K562 (cell line): Measurements from ENCODE around the gene ADAT3. TPM values are rescaled to one million over a fixed set of nuclear protein-coding genes. Genes with fewer than 3 reads are reported as not detected.

Experiments used
- CBX8 ChIP-seq: fragments of 200-600 bp; sonication (generic); IDR thresholded peaks from 2 replicates; pipeline ENCODE4 v1.6.1; 2012; ENCODE audit warnings: borderline replicate concordance, mixed run types, low read depth, mild to moderate bottlenecking, moderate library complexity, mixed read lengths, low read length, control low read depth, inconsistent platforms; ENCODE audit not compliant: poor library complexity, severe bottlenecking; ENCODE audit errors: extremely low read depth
- DDX20 ChIP-seq: fragments of 450-650 bp; IDR thresholded peaks from 2 replicates; pipeline ENCODE4 v1.6.1; 2016; ENCODE audit warnings: missing genetic modification characterization, low read depth, mild to moderate bottlenecking, missing compliant biosample characterization, moderate library complexity
- FOS ChIP-seq: IDR thresholded peaks from 3 replicates; pipeline ENCODE4 v1.6.1; 2011; ENCODE audit not compliant: insufficient read length; ENCODE audit errors: extremely low read depth
- FOXP1 ChIP-seq: sonication (generic); formaldehyde crosslinking; IDR thresholded peaks from 2 replicates; pipeline ENCODE4 v1.8.0; 2022; ENCODE audit warnings: mild to moderate bottlenecking, missing genetic modification reagents
- JUN ChIP-seq, 2 experiments: sonication (generic) in 1 of 2; formaldehyde crosslinking in 1 of 2; IDR thresholded peaks; 2 replicates each; pipeline versions ENCODE4 v1.6.1 to v1.8.0; 2012 to 2022; ENCODE audit warnings: borderline replicate concordance in 2 of 2, mild to moderate bottlenecking in 2 of 2, improper control_type of control experiment in 1 of 2, low read depth in 1 of 2, low read length in 1 of 2, missing genetic modification reagents in 1 of 2
- MLX ChIP-seq, 2 experiments: fragments of 450-650 bp in 1 of 2; sonication (generic) in 1 of 2; formaldehyde crosslinking; conservative IDR thresholded peaks; 2 replicates each; pipeline versions ENCODE4 v1.4.0 to v1.8.1; 2020 to 2022; ENCODE audit warnings: mild to moderate bottlenecking in 1 of 2, missing genetic modification reagents in 1 of 2
- RFX1 ChIP-seq: fragments of 450-650 bp; IDR thresholded peaks from 2 replicates; pipeline ENCODE4 v1.6.1; 2016; ENCODE audit warnings: mild to moderate bottlenecking, moderate library complexity
- RREB1 ChIP-seq: fragments of 250-450 bp; sonication (Bioruptor Pico); IDR thresholded peaks from 2 replicates; pipeline ENCODE4 v1.4.0; 2020
- TEAD1 ChIP-seq, 2 experiments: fragments of 450-650 bp in 1 of 2; sonication (generic) in 1 of 2; formaldehyde crosslinking; IDR thresholded peaks; 2 replicates each; pipeline versions ENCODE4 v1.4.0 to v1.8.0; 2020 to 2022; ENCODE audit warnings: mild to moderate bottlenecking in 2 of 2, missing genetic modification reagents in 1 of 2
- TRIM25 ChIP-seq: fragments of 450-650 bp; IDR thresholded peaks from 2 replicates; pipeline ENCODE4 v1.7.0; 2016; ENCODE audit warnings: borderline replicate concordance
- ZC3H11A ChIP-seq: IDR thresholded peaks from 2 replicates; pipeline ENCODE4 v1.6.1; 2012; ENCODE audit warnings: low read depth, low read length, improper control_type of control experiment
- ZNF174 ChIP-seq: fragments of 250-450 bp; sonication (Bioruptor Pico); IDR thresholded peaks from 2 replicates; pipeline ENCODE4 v1.4.0; 2020; ENCODE audit warnings: mild to moderate bottlenecking
- ZNF232 ChIP-seq: sonication (generic); formaldehyde crosslinking; IDR thresholded peaks from 2 replicates; pipeline ENCODE4 v1.8.0; 2022; ENCODE audit warnings: mild to moderate bottlenecking, missing genetic modification reagents
- ZNF507 ChIP-seq: conservative IDR thresholded peaks from 2 replicates; pipeline ENCODE4 v1.6.1; 2017; ENCODE audit warnings: missing genetic modification characterization, missing compliant biosample characterization
- ZNF668 ChIP-seq: fragments of 250-450 bp; sonication (Bioruptor Pico); IDR thresholded peaks from 2 replicates; pipeline ENCODE4 v1.8.0; 2022; ENCODE audit warnings: mild to moderate bottlenecking, inconsistent platforms
- polyA plus RNA-seq, 8 experiments: library from polyadenylated mRNA; depleted of rRNA in 4 of 8; stranded (reverse) in 5 of 8; unstranded in 3 of 8; fragments of >200 nt; fragmentation: Nextera tagmentation in 2 of 8; fragmentation: Illumina TruSeq in 1 of 8; extraction: Ambion mirVana in 2 of 8; extraction: Trizol in 1 of 8; gene quantifications; 2 replicates each; pipeline versions ENCODE4 v1.2.1 to v1.2.3, GENCODE V29; 2011 to 2014; ENCODE audit warnings: inconsistent platforms in 1 of 8, missing spikeins in 1 of 8
- total RNA-seq, 7 experiments: library from RNA; depleted of rRNA in 6 of 7; stranded (reverse); fragments of >200 nt in 6 of 7; fragmentation: Illumina TruSeq in 2 of 7; extraction: Trizol in 2 of 7; gene quantifications; 2 replicates each; pipeline versions ENCODE4 v1.2.1 to v1.2.3, GENCODE V29; 2011 to 2021; ENCODE audit warnings: low replicate concordance in 1 of 7

The ADAT3 gene
- total and polyA plus RNA-seq, 9 of the 15 experiments (the other 6 are each of a cell fraction or from before 2014, with no cell fraction given) = 0.67 to 15.6 (median 7.8) TPM; not detected in 4

GRCh38 chr19:1864480-1865171, 40.6 kb upstream of the ADAT3 start (continued):
- TF ChIP-seq CBX8 = no peak
- TF ChIP-seq ZNF668 (CRISPR knock-in tag) = no peak
- TF ChIP-seq ZC3H11A = no peak
- no peak for TF ChIP-seq ZNF174
- no peak for TF ChIP-seq TRIM25
- no peak for TF ChIP-seq FOXP1
- no peak for TF ChIP-seq JUN (IDR thresholded peaks at IDR 0.05; ENCODE audit: borderline replicate concordance, low read depth, low read length)
- TF ChIP-seq JUN (CRISPR knock-in tag; IDR thresholded peaks at IDR 0.05; ENCODE audit: borderline replicate concordance) = no peak
- no peak for TF ChIP-seq DDX20
- no peak for TF ChIP-seq RREB1 (CRISPR knock-in tag)
- no peak for TF ChIP-seq RFX1
- TF ChIP-seq ZNF507 (tag) = no peak
- no peak for TF ChIP-seq TEAD1 (CRISPR knock-in tag; IDR thresholded peaks at IDR 0.05)
- TF ChIP-seq ZNF232 = no peak
- no peak for TF ChIP-seq FOS
- no peak for TF ChIP-seq MLX (CRISPR knock-in tag; conservative IDR thresholded peaks at IDR 0.05)
